Neural progenitor cell (in vitro differentiated cells): ENCODE data around the gene KRTAP4-12. TPM values are rescaled to one million over a fixed set of nuclear protein-coding genes. Genes with fewer than 3 reads are reported as not detected.
A peak's percentile ranks its signal among the peaks of the same experiment; 100 is the strongest.
"Not testable (repeated sequence)": the region's sequence is repeated elsewhere in the genome, so short reads cannot be mapped to it uniquely, and the experiment has no call there.

Experiments used
- DNase-seq: peaks from one replicate; pipeline ENCODE4 v3.0.0-alpha.2; 2016; ENCODE audit warnings: low spot score
- H2AFZ ChIP-seq: fragments of 200-600 bp; sonication (generic); replicated peaks from 2 replicates; pipeline ENCODE4 v1.6.1; 2016; ENCODE audit warnings: antibody characterized with exemption
- H3F3A ChIP-seq: fragments of 200-600 bp; sonication (generic); 2 replicates; pipeline ENCODE4 v1.6.1; 2016; ENCODE audit warnings: antibody characterized with exemption, low read depth
- H3K27ac ChIP-seq: fragments of 200-600 bp; sonication (generic); 2 replicates; pipeline ENCODE4 v1.5.1; 2016; ENCODE audit warnings: mild to moderate bottlenecking
- H3K27me3 ChIP-seq: fragments of 200-600 bp; sonication (generic); 2 replicates; pipeline ENCODE4 v1.6.1; 2016; ENCODE audit warnings: mild to moderate bottlenecking, moderate library complexity
- H3K36me3 ChIP-seq: fragments of 200-600 bp; sonication (generic); 2 replicates; pipeline ENCODE4 v1.5.1; 2016
- H3K4me1 ChIP-seq: fragments of 200-600 bp; sonication (generic); 2 replicates; pipeline ENCODE4 v1.6.1; 2016; ENCODE audit warnings: mixed run types
- H3K4me2 ChIP-seq: fragments of 200-600 bp; sonication (generic); 2 replicates; pipeline ENCODE4 v1.6.1; 2016
- H3K4me3 ChIP-seq: fragments of 200-600 bp; sonication (generic); 2 replicates; pipeline ENCODE4 v1.5.1; 2016
- H3K79me2 ChIP-seq: fragments of 200-600 bp; sonication (generic); 2 replicates; pipeline ENCODE4 v1.6.1; 2016; ENCODE audit warnings: low read depth
- H3K9ac ChIP-seq: fragments of 200-600 bp; sonication (generic); 2 replicates; pipeline ENCODE4 v1.6.1; 2016
- H3K9me3 ChIP-seq: fragments of 200-600 bp; sonication (generic); 2 replicates; pipeline ENCODE4 v1.5.1; 2016; ENCODE audit warnings: low read depth
- H4K20me1 ChIP-seq: fragments of 200-600 bp; sonication (generic); 2 replicates; pipeline ENCODE4 v1.6.1; 2016; ENCODE audit warnings: low read depth
- H3K27ac Mint-ChIP-seq: 3 replicates; pipeline ENCODE4 v1.8.0; 2021; ENCODE audit warnings: mixed read lengths
- H3K27me3 Mint-ChIP-seq: 2 replicates; pipeline ENCODE4 v1.8.0; 2022; ENCODE audit warnings: low read depth, mild to moderate bottlenecking, inconsistent platforms, moderate library complexity, mixed read lengths; ENCODE audit not compliant: insufficient read depth
- H3K36me3 Mint-ChIP-seq: 3 replicates; pipeline ENCODE4 v1.8.0; 2021; ENCODE audit warnings: mixed read lengths
- H3K4me1 Mint-ChIP-seq: 3 replicates; pipeline ENCODE4 v1.8.0; 2021; ENCODE audit warnings: mixed read lengths
- H3K4me3 Mint-ChIP-seq: 3 replicates; pipeline ENCODE4 v1.8.0; 2021; ENCODE audit warnings: mild to moderate bottlenecking, moderate library complexity, mixed read lengths
- H3K9me3 Mint-ChIP-seq: 3 replicates; pipeline ENCODE4 v1.8.0; 2020; ENCODE audit warnings: mixed read lengths
- EZH2 ChIP-seq: fragments of 200-600 bp; sonication (generic); IDR thresholded peaks from 2 replicates; pipeline ENCODE4 v1.6.1; 2017; ENCODE audit warnings: antibody characterized with exemption, mild to moderate bottlenecking, moderate library complexity
- EZH2phosphoT487 ChIP-seq: fragments of 200-600 bp; sonication (generic); IDR thresholded peaks from 2 replicates; pipeline ENCODE4 v1.6.1; 2017; ENCODE audit warnings: antibody characterized with exemption
- total RNA-seq: library from RNA; depleted of rRNA; stranded (reverse); fragments of >200 nt; gene quantifications from 2 replicates; pipeline ENCODE4 v1.2.3, GENCODE V29; 2015; ENCODE audit warnings: low replicate concordance
- TF ChIP-seq, protein P1 (sequence below): fragments of 200-600 bp; sonication (generic); IDR thresholded peaks from 2 replicates; pipeline ENCODE4 v1.5.1; 2017; ENCODE audit warnings: antibody characterized with exemption, mild to moderate bottlenecking

KRTAP4-12 gene
- total RNA-seq, 1 donor from 2014 or later: not detected

DNA sequence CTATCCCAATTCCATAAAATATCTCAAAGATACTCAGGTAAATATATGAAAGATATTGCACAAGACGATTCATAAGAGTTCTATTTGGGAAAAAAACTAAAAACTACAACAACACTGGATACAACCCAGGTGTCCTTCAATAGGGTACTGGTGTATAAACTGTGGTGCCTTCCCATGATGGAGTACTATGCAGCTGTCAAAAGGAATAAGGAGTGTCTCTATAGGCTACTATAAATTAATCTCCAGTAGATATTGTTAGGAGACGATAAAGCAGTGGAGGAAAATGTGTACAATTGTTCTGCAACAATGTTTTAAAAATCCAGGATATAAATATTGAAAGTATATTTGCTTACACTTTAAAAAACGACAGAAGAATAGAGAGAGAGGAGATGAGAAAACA is 2.4 kb upstream of the KRTAP4-12 start:
- Histone ChIP-seq H3K27me3 (no peaks in the 10 kb centered on the region), H4K20me1 (no peaks in the 10 kb centered on the region), H3K4me3 (no peak overlapping the region), H3K9ac (no peak overlapping the region), H3K9me3 (no peaks in the 10 kb centered on the region), H3K27ac (no peak overlapping the region), H3K4me1 (no peaks in the 10 kb centered on the region), H3K79me2 (no peaks in the 10 kb centered on the region), H2AFZ (no peak overlapping the region), H3K4me2 (no peak overlapping the region), H3F3A (no peaks in the 10 kb centered on the region), H3K36me3 (no peaks in the 10 kb centered on the region)
- H3K9me3 Mint-ChIP-seq: no peaks in the 10 kb centered on the region
- peaks cover 2% of the 10 kb centered on the region for H3K27me3 Mint-ChIP-seq
- no peak overlapping the region for H3K27ac Mint-ChIP-seq
- no peak overlapping the region for H3K4me3 Mint-ChIP-seq
- TF ChIP-seq EZH2phosphoT487: no peak
- TF ChIP-seq, protein P1, sequence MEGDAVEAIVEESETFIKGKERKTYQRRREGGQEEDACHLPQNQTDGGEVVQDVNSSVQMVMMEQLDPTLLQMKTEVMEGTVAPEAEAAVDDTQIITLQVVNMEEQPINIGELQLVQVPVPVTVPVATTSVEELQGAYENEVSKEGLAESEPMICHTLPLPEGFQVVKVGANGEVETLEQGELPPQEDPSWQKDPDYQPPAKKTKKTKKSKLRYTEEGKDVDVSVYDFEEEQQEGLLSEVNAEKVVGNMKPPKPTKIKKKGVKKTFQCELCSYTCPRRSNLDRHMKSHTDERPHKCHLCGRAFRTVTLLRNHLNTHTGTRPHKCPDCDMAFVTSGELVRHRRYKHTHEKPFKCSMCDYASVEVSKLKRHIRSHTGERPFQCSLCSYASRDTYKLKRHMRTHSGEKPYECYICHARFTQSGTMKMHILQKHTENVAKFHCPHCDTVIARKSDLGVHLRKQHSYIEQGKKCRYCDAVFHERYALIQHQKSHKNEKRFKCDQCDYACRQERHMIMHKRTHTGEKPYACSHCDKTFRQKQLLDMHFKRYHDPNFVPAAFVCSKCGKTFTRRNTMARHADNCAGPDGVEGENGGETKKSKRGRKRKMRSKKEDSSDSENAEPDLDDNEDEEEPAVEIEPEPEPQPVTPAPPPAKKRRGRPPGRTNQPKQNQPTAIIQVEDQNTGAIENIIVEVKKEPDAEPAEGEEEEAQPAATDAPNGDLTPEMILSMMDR: no peak
- no peak for TF ChIP-seq EZH2
- H3K4me1 Mint-ChIP-seq: peaks cover 5% of the 10 kb centered on the region
- DNase-seq: no peak
- no peaks in the 10 kb centered on the region for H3K36me3 Mint-ChIP-seq

- Histone ChIP-seq H4K20me1 (no peaks in the 10 kb centered on the region), H3K9me3 (no peaks in the 10 kb centered on the region), H3K4me3 (no peak overlapping the region), H3K36me3 (no peaks in the 10 kb centered on the region), H3K4me1 (no peaks in the 10 kb centered on the region), H3K79me2 (no peaks in the 10 kb centered on the region), H3K9ac (no peak overlapping the region), H3K4me2 (no peak overlapping the region), H3K27me3 (no peaks in the 10 kb centered on the region), H2AFZ (no peak overlapping the region), H3F3A (no peaks in the 10 kb centered on the region), H3K27ac (no peak overlapping the region)
- Mint-ChIP-seq H3K27me3 (peaks cover 2% of the 10 kb centered on the region), H3K27ac (no peak overlapping the region), H3K36me3 (no peaks in the 10 kb centered on the region), H3K9me3 (no peaks in the 10 kb centered on the region), H3K4me1 (peaks cover 5% of the 10 kb centered on the region), H3K4me3 (no peak overlapping the region)
- DNase-seq: no peak
- TF ChIP-seq, protein P1: no peak
- TF ChIP-seq EZH2: no peak
- no peak for TF ChIP-seq EZH2phosphoT487
Observed at GRCh38 chr17:41125064-41125463, 1.1 kb upstream of the KRTAP4-12 start.

GRCh38 chr17:41123292-41123990 is 541 bp downstream of the KRTAP4-12 start:
- not testable (repeated sequence) for H3K36me3 ChIP-seq, H3K9me3 Mint-ChIP-seq, DNase-seq, H3K9ac ChIP-seq, H3F3A ChIP-seq, H3K4me3 Mint-ChIP-seq, H3K79me2 ChIP-seq, H3K4me1 Mint-ChIP-seq, H3K9me3 ChIP-seq, H3K4me3 ChIP-seq, H3K36me3 Mint-ChIP-seq, H3K27ac ChIP-seq, H3K4me1 ChIP-seq, H3K27me3 Mint-ChIP-seq, H3K4me2 ChIP-seq, H3K27me3 ChIP-seq, H3K27ac Mint-ChIP-seq, H4K20me1 ChIP-seq
- peak overlapping the region; percentile 40 for H2AFZ ChIP-seq

DNA sequence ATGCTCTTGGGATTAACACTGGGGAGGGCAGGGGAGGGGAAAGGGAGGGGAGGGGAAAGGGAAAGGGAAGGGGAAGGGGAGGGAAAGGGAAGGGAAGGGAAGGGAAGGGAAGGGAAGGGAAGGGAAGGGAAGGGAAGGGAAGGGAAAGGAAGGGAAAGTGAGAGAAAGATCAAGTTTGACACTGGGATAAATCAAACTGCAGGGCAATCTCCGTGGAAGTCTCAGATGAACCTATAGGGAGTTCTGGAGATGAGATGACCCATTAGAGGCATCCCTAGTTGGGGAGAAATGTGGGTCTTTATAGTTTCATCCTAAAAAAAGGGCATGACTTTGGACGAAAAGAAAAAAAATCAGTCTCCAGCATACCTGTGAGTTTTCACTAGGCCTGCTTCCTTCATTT is 2.2 kb downstream of the KRTAP4-12 start:
- H3K27ac Mint-ChIP-seq: no peak overlapping the region
- peaks cover 5% of the 10 kb centered on the region for H3K4me1 Mint-ChIP-seq
- Histone ChIP-seq H3K4me1 (no peaks in the 10 kb centered on the region), H3F3A (no peaks in the 10 kb centered on the region), H3K36me3 (no peaks in the 10 kb centered on the region), H3K9ac (no peak overlapping the region), H4K20me1 (no peaks in the 10 kb centered on the region), H3K79me2 (no peaks in the 10 kb centered on the region), H3K27me3 (no peaks in the 10 kb centered on the region), H3K4me3 (no peak overlapping the region), H3K9me3 (no peaks in the 10 kb centered on the region), H3K27ac (no peak overlapping the region), H2AFZ (no peak overlapping the region), H3K4me2 (no peak overlapping the region)
- H3K36me3 Mint-ChIP-seq: no peaks in the 10 kb centered on the region
- H3K27me3 Mint-ChIP-seq: peaks cover 5% of the 10 kb centered on the region
- no peak for DNase-seq
- no peaks in the 10 kb centered on the region for H3K9me3 Mint-ChIP-seq
- no peak for TF ChIP-seq EZH2
- TF ChIP-seq, protein P1: no peak
- no peak for TF ChIP-seq EZH2phosphoT487
- H3K4me3 Mint-ChIP-seq: no peak overlapping the region

GRCh38 chr17:41119696-41120690 is 4.0 kb downstream of the KRTAP4-12 start:
- H3F3A ChIP-seq, H4K20me1 ChIP-seq, H3K27me3 Mint-ChIP-seq, H2AFZ ChIP-seq, H3K4me3 ChIP-seq, H3K27ac Mint-ChIP-seq, H3K4me2 ChIP-seq, H3K4me1 Mint-ChIP-seq, H3K4me3 Mint-ChIP-seq, DNase-seq, H3K27me3 ChIP-seq, H3K27ac ChIP-seq, H3K4me1 ChIP-seq, H3K9me3 ChIP-seq, H3K9me3 Mint-ChIP-seq, H3K9ac ChIP-seq, H3K79me2 ChIP-seq, H3K36me3 ChIP-seq, H3K36me3 Mint-ChIP-seq: not testable (repeated sequence)
